Astrocyte (in vitro differentiated cells and primary cell): ENCODE data around the gene CORO2B.

ENCODE experiments used
- CTCF ChIP-seq: IDR thresholded peaks from 2 replicates; pipeline ENCODE4 v1.5.1; 2011; ENCODE audit warnings: low read depth, mild to moderate bottlenecking, inconsistent platforms, low read length, moderate library complexity; ENCODE audit not compliant: insufficient read depth
- EZH2 ChIP-seq: IDR thresholded peaks from 2 replicates; pipeline ENCODE4 v1.6.1; 2012; ENCODE audit warnings: mild to moderate bottlenecking, low read length, inconsistent platforms; ENCODE audit not compliant: insufficient read depth

DNA sequence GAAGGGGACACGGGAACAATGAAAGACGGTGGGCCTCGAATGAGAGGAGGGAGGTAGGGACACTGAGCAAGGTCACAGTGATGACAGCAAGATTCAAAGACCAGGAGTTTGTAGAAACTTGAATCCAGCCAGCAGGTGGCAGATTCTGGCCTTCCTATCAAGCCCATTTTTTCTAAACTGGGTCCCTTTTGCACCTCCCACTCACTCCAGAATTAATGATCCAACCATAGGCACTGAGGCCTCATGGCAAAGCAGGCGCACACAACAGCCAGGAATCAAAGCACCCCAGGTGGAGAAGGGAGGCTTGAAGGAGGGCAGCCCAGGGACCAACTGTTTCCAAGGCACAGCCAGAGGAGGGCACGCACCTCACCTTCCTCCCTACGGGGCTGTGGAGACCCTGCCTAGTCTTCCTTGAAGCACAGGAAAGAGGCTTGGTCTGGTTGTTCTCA, 151.7 kb downstream of the CORO2B start:
- peak; percentile 36 for TF ChIP-seq CTCF
- TF ChIP-seq EZH2, result no peak
